ENCODE results near the gene CYRIA. TPM values are rescaled to one million over a fixed set of nuclear protein-coding genes. Genes with fewer than 3 reads are reported as not detected.

CYRIA gene
- total and polyA plus RNA-seq, 4 donors, result 1.3 to 4.3 (median 2.4) TPM

DNA sequence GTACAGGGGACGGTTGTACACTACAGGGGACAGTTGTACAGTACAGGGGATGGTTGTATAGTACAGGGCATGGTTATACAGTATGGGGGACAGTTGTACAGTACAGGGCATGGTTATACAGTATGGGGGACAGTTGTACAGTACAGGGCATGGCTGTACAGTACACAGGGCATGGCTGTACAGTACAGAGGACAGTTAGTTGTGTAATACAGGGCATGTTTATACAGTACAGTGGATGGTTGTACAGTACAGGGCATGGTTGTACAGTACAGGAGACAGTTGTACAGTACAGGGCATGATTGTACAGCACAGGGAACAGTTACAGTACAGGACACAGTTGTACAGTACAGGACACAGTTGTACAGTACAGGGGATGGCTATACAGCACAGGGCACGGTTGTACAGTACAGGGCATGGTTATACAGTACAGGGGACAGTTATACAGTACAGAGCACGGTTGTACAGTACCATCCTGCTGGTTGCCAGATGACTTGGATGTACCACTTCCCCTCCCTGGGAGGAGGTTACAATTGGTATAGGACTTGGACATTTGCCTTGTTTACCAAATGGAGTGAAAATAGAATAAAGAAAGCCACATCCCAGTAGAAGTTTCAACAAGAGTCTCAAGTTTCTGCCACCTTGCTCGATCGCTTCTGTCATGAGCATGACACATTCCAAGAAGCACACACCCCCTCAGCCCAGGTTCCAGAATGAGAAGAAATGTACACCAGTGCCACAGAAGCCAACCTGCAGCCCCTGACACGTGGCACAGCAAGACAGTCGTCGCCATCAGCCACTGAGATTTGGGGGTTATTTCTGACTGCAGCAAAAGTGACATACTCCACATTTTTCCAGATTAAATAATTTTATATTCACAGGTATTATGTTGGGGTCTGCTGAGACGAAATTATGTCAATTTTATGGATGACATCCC lies 16.0 kb downstream of the CYRIA start:
- H3K27ac ChIP-seq (ENCODE audit: low read depth in 1 of 2, low read length in 2 of 2), result no peak overlapping the region
- H3K9me3 ChIP-seq (ENCODE audit: control insufficient read depth in 4 of 4, low read length in 3 of 4), result no peaks in the 10 kb centered on the region
- peaks cover 0 to 24% (median 0%) of the 10 kb centered on the region in 4 donors for H3K4me1 ChIP-seq (ENCODE audit: control insufficient read depth in 4 of 4, insufficient read depth in 4 of 4, low read length in 3 of 4)
- no peak overlapping the region for H3K4me3 ChIP-seq (ENCODE audit: low read depth in 1 of 3, low read length in 3 of 3)
- peaks cover 0 to 6% (median 0%) of the 10 kb centered on the region in 4 donors for H3K36me3 ChIP-seq (ENCODE audit: control insufficient read depth in 4 of 4, insufficient read depth in 3 of 4, low read depth in 1 of 4, low read length in 3 of 4)
- 88% methylated on average over 9 of the region's 9 CpGs for WGBS
- no peak overlapping the region for H3K9ac ChIP-seq (ENCODE audit: low read depth in 1 of 2, low read length in 2 of 2)
- DNase-seq (ENCODE audit: low spot score), result no peak
- TF ChIP-seq SP1 (IDR thresholded peaks at IDR 0.05) (no peak), GABPA (IDR thresholded peaks at IDR 0.05 in 1 of 2, conservative IDR thresholded peaks at IDR 0.05 in 1 of 2) (no peak), TAF1 (conservative IDR thresholded peaks at IDR 0.05) (no peak), NR2F2 (IDR thresholded peaks at IDR 0.05) (no peak), FOXA2 (IDR thresholded peaks at IDR 0.05) (no peak), FOXA1 (IDR thresholded peaks at IDR 0.05) (no peak), JUND (IDR thresholded peaks at IDR 0.05) (no peak), EGR1 (IDR thresholded peaks at IDR 0.05; ENCODE audit: low read depth in 2 of 2) (no peak), RAD21 (IDR thresholded peaks at IDR 0.05) (no peak), HNF4G (IDR thresholded peaks at IDR 0.05) (no peak)
- TF ChIP-seq, protein P1, sequence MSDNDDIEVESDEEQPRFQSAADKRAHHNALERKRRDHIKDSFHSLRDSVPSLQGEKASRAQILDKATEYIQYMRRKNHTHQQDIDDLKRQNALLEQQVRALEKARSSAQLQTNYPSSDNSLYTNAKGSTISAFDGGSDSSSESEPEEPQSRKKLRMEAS (IDR thresholded peaks at IDR 0.05), result no peak
- TF ChIP-seq, protein P2, sequence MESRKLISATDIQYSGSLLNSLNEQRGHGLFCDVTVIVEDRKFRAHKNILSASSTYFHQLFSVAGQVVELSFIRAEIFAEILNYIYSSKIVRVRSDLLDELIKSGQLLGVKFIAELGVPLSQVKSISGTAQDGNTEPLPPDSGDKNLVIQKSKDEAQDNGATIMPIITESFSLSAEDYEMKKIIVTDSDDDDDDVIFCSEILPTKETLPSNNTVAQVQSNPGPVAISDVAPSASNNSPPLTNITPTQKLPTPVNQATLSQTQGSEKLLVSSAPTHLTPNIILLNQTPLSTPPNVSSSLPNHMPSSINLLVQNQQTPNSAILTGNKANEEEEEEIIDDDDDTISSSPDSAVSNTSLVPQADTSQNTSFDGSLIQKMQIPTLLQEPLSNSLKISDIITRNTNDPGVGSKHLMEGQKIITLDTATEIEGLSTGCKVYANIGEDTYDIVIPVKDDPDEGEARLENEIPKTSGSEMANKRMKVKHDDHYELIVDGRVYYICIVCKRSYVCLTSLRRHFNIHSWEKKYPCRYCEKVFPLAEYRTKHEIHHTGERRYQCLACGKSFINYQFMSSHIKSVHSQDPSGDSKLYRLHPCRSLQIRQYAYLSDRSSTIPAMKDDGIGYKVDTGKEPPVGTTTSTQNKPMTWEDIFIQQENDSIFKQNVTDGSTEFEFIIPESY (IDR thresholded peaks at IDR 0.05), result no peak
- TF ChIP-seq, protein P3, sequence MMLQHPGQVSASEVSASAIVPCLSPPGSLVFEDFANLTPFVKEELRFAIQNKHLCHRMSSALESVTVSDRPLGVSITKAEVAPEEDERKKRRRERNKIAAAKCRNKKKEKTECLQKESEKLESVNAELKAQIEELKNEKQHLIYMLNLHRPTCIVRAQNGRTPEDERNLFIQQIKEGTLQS (IDR thresholded peaks at IDR 0.05), result no peak
- TF ChIP-seq, protein P4, sequence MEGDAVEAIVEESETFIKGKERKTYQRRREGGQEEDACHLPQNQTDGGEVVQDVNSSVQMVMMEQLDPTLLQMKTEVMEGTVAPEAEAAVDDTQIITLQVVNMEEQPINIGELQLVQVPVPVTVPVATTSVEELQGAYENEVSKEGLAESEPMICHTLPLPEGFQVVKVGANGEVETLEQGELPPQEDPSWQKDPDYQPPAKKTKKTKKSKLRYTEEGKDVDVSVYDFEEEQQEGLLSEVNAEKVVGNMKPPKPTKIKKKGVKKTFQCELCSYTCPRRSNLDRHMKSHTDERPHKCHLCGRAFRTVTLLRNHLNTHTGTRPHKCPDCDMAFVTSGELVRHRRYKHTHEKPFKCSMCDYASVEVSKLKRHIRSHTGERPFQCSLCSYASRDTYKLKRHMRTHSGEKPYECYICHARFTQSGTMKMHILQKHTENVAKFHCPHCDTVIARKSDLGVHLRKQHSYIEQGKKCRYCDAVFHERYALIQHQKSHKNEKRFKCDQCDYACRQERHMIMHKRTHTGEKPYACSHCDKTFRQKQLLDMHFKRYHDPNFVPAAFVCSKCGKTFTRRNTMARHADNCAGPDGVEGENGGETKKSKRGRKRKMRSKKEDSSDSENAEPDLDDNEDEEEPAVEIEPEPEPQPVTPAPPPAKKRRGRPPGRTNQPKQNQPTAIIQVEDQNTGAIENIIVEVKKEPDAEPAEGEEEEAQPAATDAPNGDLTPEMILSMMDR (IDR thresholded peaks at IDR 0.05; ENCODE audit: low read depth, low read length, missing input control), result no peak
- no peaks in the 10 kb centered on the region for H3K27me3 ChIP-seq (ENCODE audit: control insufficient read depth in 4 of 4, insufficient read depth in 4 of 4, low read length in 3 of 4)

DNA sequence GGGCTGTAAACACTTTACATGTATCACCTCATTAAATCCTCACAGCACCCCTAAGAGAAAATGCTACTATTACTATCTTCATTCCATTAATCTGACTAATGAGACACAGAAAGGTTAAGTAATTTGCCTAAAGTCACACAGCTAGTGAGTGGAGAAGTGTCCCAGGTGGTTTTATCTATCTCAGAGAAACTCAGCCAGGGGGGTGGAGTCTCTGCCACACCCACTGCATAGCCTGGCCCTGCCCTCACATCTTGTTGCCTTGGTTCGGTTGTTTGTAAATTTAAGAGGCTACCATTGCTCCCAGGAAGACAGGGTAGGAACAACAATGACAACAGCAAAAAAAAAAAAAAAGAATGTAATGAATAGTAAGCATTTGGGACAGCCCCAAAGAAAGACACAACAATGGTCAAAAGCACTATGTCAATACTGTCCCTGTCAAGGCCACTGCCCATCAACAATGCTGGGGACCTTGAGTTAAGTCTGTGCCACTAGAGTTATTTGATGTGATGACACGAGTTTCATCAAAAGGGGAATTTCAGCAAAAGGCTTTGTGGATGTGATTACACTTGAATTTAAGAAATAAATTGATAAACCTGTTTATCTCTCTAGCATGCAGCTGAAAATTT lies 17.5 kb downstream of the CYRIA start:
- no peak overlapping the region for H3K4me3 ChIP-seq (ENCODE audit: low read depth in 1 of 3, low read length in 3 of 3)
- no peaks in the 10 kb centered on the region for H3K27me3 ChIP-seq (ENCODE audit: control insufficient read depth in 4 of 4, insufficient read depth in 4 of 4, low read length in 3 of 4)
- WGBS, result 90% methylated on average over 2 of the region's 2 CpGs
- H3K36me3 ChIP-seq (ENCODE audit: control insufficient read depth in 4 of 4, insufficient read depth in 3 of 4, low read depth in 1 of 4, low read length in 3 of 4), result peaks cover 0 to 6% (median 0%) of the 10 kb centered on the region in 4 donors
- H3K9ac ChIP-seq (ENCODE audit: low read depth in 1 of 2, low read length in 2 of 2), result no peak overlapping the region
- peaks cover 0 to 20% (median 0%) of the 10 kb centered on the region in 4 donors for H3K4me1 ChIP-seq (ENCODE audit: control insufficient read depth in 4 of 4, insufficient read depth in 4 of 4, low read length in 3 of 4)
- H3K27ac ChIP-seq (ENCODE audit: low read depth in 1 of 2, low read length in 2 of 2), result no peak overlapping the region
- no peaks in the 10 kb centered on the region for H3K9me3 ChIP-seq (ENCODE audit: control insufficient read depth in 4 of 4, low read length in 3 of 4)
- no peak for DNase-seq (ENCODE audit: low spot score)
- no peak for TF ChIP-seq YY1 (IDR thresholded peaks at IDR 0.05)
- TF ChIP-seq JUND (IDR thresholded peaks at IDR 0.05), result no peak
- TF ChIP-seq RAD21 (IDR thresholded peaks at IDR 0.05), result no peak
- TF ChIP-seq, protein P2 (IDR thresholded peaks at IDR 0.05), result no peak
- no peak for TF ChIP-seq HNF4G (IDR thresholded peaks at IDR 0.05)
- no peak for TF ChIP-seq EGR1 (IDR thresholded peaks at IDR 0.05; ENCODE audit: low read depth in 2 of 2)
- TF ChIP-seq FOXA2 (IDR thresholded peaks at IDR 0.05), result no peak
- TF ChIP-seq, protein P4 (IDR thresholded peaks at IDR 0.05; ENCODE audit: low read depth, low read length, missing input control), result no peak
- TF ChIP-seq GABPA (IDR thresholded peaks at IDR 0.05 in 1 of 2, conservative IDR thresholded peaks at IDR 0.05 in 1 of 2), result no peak
- no peak for TF ChIP-seq RXRA (IDR thresholded peaks at IDR 0.05)
- TF ChIP-seq HNF4A (conservative IDR thresholded peaks at IDR 0.05), result no peak
- TF ChIP-seq, protein P3 (IDR thresholded peaks at IDR 0.05), result no peak
- no peak for TF ChIP-seq TAF1 (conservative IDR thresholded peaks at IDR 0.05)
- TF ChIP-seq NR2F2 (IDR thresholded peaks at IDR 0.05), result no peak
- TF ChIP-seq, protein P1 (IDR thresholded peaks at IDR 0.05), result no peak
- TF ChIP-seq FOXA1 (IDR thresholded peaks at IDR 0.05), result no peak
- no peak for TF ChIP-seq SP1 (IDR thresholded peaks at IDR 0.05)

All from liver (tissue), 9 donors.